Neuron (in vitro differentiated cells): ENCODE results near the gene SLAMF1.

ENCODE experiments used
- H2AFZ ChIP-seq: one replicate; pipeline ENCODE4 v1.6.1; 2013; ENCODE audit warnings: low read depth, mild to moderate bottlenecking, inconsistent platforms, low read length, moderate library complexity
- H3K27me3 ChIP-seq: one replicate; pipeline ENCODE4 v1.6.1; 2013; ENCODE audit warnings: low read length; ENCODE audit not compliant: insufficient read depth
- H3K36me3 ChIP-seq: one replicate; pipeline ENCODE4 v1.6.1; 2013; ENCODE audit warnings: low read length; ENCODE audit not compliant: insufficient read depth
- H3K4me1 ChIP-seq: one replicate; pipeline ENCODE4 v1.6.1; 2013; ENCODE audit warnings: low read length; ENCODE audit not compliant: insufficient read depth
- H3K4me3 ChIP-seq: 2 replicates; pipeline ENCODE4 v1.5.1; 2013; ENCODE audit warnings: mild to moderate bottlenecking, low read length, moderate library complexity
- H3K9me3 ChIP-seq: one replicate; pipeline ENCODE4 v1.6.1; 2013; ENCODE audit warnings: low read length

SLAMF1 gene

DNA sequence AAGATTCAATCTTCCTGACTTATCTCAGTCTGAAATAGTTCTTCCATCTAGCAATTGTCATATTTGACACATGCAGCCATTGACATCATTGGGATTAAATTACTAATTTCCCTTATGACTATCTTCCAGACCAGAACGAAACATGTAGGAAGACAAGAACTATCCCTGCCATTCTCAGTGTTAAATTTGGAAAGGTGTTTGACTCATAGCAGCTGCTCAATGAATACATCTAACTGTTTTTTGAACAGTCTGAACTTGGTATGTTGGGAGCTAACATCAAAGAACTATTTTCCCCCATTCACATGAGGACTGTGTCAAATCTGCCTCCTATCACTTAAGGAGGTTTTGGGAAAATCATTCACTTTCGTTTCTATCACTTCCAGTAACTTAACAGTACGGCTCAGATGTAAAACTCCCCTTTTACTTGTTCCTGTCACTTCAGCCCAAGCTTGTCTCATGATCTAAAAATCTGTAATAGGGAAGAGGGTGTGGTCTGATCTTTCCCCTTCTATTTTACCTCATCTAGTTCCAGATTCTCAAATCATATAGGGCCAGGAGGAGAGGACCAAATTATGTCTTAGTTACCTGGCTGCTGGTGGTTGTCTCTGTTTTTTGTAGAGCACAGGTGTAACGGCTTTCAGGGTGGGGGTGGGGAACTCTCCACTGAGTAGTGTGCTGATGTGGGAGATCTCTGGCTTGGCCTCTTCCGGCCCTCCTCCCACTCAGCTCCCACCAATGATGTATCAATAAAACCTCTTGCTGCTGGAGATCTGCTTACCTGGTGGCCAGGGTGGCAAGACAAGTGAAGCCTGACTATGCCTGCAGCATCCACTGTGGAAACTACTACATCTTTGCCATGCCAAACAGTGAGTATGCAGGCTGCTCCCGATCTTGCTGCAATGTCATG, 26.2 kb upstream of the SLAMF1 start:
- no peaks in the 10 kb centered on the region for H3K4me1 ChIP-seq
- H3K36me3 ChIP-seq: no peaks in the 10 kb centered on the region
- no peak overlapping the region for H2AFZ ChIP-seq
- peaks cover 9% of the 10 kb centered on the region for H3K27me3 ChIP-seq
- no peaks in the 10 kb centered on the region for H3K9me3 ChIP-seq
- no peak overlapping the region for H3K4me3 ChIP-seq

DNA sequence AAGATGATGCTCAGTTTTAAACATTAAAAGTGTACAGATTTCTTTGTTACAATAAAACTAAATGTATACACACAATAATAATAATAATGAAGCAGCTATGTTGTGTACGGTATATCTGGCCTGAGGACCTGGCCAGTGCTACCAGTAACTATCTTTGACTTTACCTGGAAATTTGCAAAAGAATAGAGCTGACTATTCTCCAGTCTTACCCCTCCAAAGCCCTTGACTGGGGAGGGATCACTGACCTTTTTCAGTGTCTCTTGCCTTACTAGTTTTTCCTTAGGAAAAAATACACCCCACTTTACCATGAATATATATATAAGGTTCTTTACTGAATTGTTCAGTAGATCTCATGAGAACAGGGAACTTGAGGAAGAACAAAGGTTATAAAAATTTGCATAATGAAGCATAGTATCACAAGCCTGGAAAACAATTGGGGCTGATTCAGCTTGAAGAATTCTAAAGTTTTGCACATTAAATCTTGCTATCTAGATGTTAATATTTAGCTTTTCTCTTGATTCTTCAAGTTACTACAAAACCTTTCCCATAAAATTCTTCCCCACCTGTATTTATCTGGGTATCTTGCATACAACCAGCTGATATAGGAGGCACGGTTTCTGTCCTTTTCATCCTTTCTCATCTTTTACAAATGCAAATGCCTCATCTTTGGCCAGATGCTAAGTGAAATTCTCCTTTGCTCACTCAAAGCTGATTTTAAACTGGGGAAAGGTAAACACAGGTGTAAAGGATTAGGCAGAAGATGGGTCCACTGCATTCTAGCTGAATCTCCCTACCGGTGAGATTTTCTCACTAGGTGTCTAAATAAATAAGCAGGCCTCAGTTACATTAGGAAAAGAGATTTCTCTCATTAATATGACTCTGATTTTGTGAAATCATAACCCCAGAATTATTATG, 25.0 kb upstream of the SLAMF1 start:
- no peak overlapping the region for H2AFZ ChIP-seq
- H3K9me3 ChIP-seq: no peaks in the 10 kb centered on the region
- H3K36me3 ChIP-seq: no peaks in the 10 kb centered on the region
- H3K4me1 ChIP-seq: no peaks in the 10 kb centered on the region
- peaks cover 9% of the 10 kb centered on the region for H3K27me3 ChIP-seq
- no peak overlapping the region for H3K4me3 ChIP-seq

DNA sequence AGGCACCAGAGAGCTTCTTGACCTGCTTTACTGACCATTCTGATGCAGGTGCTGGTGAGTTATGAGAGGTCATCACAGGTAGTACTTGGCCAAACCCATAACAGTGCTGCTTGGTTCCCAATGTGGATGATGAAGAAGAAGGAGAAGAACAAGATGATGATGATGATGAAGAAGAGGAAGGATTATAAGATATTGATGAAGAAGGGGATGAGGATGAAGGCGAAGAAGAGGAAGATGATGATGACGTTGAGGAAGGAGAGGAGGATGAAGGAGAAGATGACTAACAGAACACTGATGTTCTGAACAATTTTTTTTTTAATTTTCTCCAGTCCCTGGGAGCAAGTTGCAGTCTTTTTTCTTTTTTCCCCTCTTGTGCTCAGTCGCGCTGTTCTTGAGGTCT, 23.9 kb upstream of the SLAMF1 start:
- no peak overlapping the region for H3K4me3 ChIP-seq
- no peaks in the 10 kb centered on the region for H3K9me3 ChIP-seq
- peaks cover 9% of the 10 kb centered on the region for H3K27me3 ChIP-seq
- no peaks in the 10 kb centered on the region for H3K4me1 ChIP-seq
- H3K36me3 ChIP-seq: no peaks in the 10 kb centered on the region
- no peak overlapping the region for H2AFZ ChIP-seq

GRCh38 chr1:160669802-160670201, 23.0 kb upstream of the SLAMF1 start:
- Histone ChIP-seq H3K27me3 (peaks cover 9% of the 10 kb centered on the region), H3K4me1 (no peaks in the 10 kb centered on the region), H3K4me3 (no peak overlapping the region), H3K9me3 (no peaks in the 10 kb centered on the region), H2AFZ (no peak overlapping the region), H3K36me3 (no peaks in the 10 kb centered on the region)

DNA sequence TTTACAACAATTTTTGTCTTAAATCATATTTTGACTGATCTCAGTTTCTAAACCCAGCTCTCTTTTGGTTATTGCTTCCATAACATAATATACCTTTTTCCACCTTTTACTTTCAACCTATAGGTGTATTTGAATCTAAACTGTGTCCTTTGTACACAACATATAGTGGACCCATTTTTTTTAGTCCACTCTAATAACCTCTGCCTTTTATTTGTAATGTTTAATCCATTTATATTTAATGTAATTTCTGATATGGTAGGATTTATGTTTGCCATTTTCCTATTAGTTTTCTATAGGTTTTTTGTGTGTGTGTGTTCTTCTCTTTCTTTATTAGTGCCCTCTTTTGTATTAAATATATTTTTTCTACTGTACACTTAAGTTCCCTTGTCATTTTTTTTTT, 22.4 kb upstream of the SLAMF1 start:
- H3K36me3 ChIP-seq: no peaks in the 10 kb centered on the region
- no peaks in the 10 kb centered on the region for H3K4me1 ChIP-seq
- peaks cover 9% of the 10 kb centered on the region for H3K27me3 ChIP-seq
- H2AFZ ChIP-seq: no peak overlapping the region
- H3K9me3 ChIP-seq: no peaks in the 10 kb centered on the region
- H3K4me3 ChIP-seq: no peak overlapping the region

DNA sequence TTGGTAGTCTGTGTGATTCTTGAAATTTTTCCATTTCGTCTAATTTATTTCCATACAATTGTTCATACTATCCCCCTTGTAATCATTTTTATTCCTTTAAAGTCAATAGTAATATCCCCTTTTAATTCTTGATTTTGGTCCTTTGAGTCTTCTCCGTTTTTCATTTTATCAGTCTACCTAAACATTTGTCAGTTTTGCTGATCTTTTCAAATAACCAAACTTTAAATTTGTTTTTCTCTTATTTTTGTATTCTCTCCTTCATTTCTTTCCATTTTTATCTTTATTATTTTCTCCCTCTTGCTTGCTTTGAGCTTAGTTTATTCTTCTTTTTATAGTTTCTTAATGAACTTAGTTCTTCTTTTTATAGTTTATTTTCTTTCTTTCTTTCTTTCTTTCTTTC, 21.1 kb upstream of the SLAMF1 start:
- H3K4me1 ChIP-seq: no peaks in the 10 kb centered on the region
- peaks cover 3% of the 10 kb centered on the region for H3K27me3 ChIP-seq
- H3K9me3 ChIP-seq: no peaks in the 10 kb centered on the region
- no peaks in the 10 kb centered on the region for H3K36me3 ChIP-seq
- no peak overlapping the region for H3K4me3 ChIP-seq
- no peak overlapping the region for H2AFZ ChIP-seq

DNA sequence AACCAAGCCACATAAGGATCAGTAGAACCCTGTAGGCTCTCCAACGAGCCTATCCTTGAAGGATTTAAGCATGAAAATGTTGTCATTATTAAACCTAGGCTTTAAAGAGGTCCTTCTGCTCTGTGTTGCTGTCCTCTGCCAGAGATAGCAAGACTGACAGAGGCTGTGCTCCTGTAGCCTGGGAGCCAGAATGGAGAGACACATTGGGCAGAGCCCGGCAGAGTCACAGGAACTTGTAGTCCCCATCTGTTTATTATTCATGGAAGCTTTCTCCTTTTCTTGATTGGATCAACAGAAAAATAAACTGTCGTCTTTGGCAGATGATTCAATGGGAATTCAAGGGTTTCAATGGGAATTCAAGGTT, 19.2 kb upstream of the SLAMF1 start:
- Histone ChIP-seq H2AFZ (no peak overlapping the region), H3K36me3 (no peaks in the 10 kb centered on the region), H3K9me3 (no peaks in the 10 kb centered on the region), H3K27me3 (peaks cover 3% of the 10 kb centered on the region), H3K4me1 (no peaks in the 10 kb centered on the region), H3K4me3 (no peak overlapping the region)

DNA sequence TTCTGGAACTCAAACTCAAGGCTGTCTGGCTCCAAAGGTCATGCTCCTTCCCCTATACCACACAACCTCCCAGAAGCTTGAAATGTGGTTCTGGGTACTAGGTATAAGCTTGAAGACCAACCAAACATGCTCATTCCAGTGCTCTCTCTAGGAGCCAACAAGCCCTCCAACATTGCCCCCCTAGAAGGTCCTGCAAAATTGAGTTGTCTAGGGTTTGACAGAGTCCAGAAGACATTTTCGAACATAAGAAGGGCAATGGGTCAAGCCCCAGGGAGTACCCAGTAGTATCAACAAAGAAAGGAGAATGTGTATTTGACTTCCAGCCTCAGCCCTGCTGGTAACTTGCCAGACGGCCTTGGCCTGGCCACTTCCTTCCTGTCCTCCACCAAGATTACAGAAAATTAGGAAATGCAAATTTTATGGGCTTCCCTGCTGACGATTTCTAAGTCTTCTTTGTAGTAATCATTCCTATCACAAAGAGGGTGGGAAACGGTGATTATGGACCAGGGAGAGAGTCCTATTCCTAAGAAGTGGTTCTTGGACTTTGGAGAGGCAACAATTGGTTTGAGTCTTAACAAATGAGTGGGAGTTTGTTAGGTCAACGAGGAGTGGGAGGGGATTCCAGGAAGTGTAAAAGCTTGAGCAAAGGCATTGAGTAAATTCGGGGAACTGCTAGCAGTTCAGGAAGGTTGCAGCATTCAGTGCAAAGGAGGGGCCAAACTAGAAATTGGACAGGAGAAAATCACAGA, 18.7 kb upstream of the SLAMF1 start:
- H3K4me1 ChIP-seq: no peaks in the 10 kb centered on the region

GRCh38 chr1:160664573-160665051, 17.8 kb upstream of the SLAMF1 start:
- H2AFZ ChIP-seq: no peak overlapping the region
- no peak overlapping the region for H3K4me3 ChIP-seq
- H3K36me3 ChIP-seq: no peaks in the 10 kb centered on the region
- no peaks in the 10 kb centered on the region for H3K27me3 ChIP-seq
- no peaks in the 10 kb centered on the region for H3K9me3 ChIP-seq
- H3K4me1 ChIP-seq: no peaks in the 10 kb centered on the region

More for the DNA sequence above, 18.7 kb upstream of the SLAMF1 start:
- no peak overlapping the region for H3K4me3 ChIP-seq
- H3K27me3 ChIP-seq: peaks cover under 1% of the 10 kb centered on the region
- H3K36me3 ChIP-seq: no peaks in the 10 kb centered on the region
- H2AFZ ChIP-seq: no peak overlapping the region
- H3K9me3 ChIP-seq: no peaks in the 10 kb centered on the region

GRCh38 chr1:160662910-160663309, 16.1 kb upstream of the SLAMF1 start:
- no peak overlapping the region for H3K4me3 ChIP-seq

DNA sequence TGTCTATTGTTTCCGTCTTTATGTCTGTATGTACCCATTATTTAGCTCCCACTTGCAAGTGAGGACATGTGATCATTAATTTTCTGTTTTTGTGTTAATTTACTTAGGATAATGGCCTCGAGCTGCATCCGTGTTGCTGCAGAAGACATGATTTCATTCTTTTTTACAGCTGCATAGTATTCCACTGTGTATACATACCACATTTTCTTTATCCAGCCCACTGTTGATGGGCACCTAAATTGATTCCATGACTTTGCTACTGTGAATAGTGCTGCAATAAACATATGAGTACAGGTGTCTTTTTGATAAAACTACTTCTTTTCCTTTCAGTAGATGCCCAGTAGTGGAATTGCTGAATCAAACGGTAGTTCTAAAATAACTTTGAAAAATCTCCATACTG, 12.7 kb upstream of the SLAMF1 start:
- Histone ChIP-seq H3K4me1 (no peaks in the 10 kb centered on the region), H3K9me3 (no peaks in the 10 kb centered on the region), H3K4me3 (no peak overlapping the region), H3K36me3 (no peaks in the 10 kb centered on the region), H2AFZ (no peak overlapping the region), H3K27me3 (no peaks in the 10 kb centered on the region)

More at GRCh38 chr1:160662910-160663309, 16.1 kb upstream of the SLAMF1 start:
- Histone ChIP-seq H3K36me3 (no peaks in the 10 kb centered on the region), H3K9me3 (no peaks in the 10 kb centered on the region), H3K27me3 (no peaks in the 10 kb centered on the region), H2AFZ (no peak overlapping the region), H3K4me1 (no peaks in the 10 kb centered on the region)

- no peaks in the 10 kb centered on the region for H3K27me3 ChIP-seq
- no peaks in the 10 kb centered on the region for H3K9me3 ChIP-seq
- no peak overlapping the region for H3K4me3 ChIP-seq
Measured at GRCh38 chr1:160658814-160659193, 12.0 kb upstream of the SLAMF1 start.

More at GRCh38 chr1:160658814-160659193, 12.0 kb upstream of the SLAMF1 start:
- Histone ChIP-seq H3K4me1 (no peaks in the 10 kb centered on the region), H3K36me3 (no peaks in the 10 kb centered on the region), H2AFZ (no peak overlapping the region)
